ENCODE results near the gene VSNL1. TPM values are rescaled to one million over a fixed set of nuclear protein-coding genes. Genes with fewer than 3 reads are reported as not detected.

VSNL1 gene
- total RNA-seq, 1 donor from 2014 or later: 15.8 TPM

DNA sequence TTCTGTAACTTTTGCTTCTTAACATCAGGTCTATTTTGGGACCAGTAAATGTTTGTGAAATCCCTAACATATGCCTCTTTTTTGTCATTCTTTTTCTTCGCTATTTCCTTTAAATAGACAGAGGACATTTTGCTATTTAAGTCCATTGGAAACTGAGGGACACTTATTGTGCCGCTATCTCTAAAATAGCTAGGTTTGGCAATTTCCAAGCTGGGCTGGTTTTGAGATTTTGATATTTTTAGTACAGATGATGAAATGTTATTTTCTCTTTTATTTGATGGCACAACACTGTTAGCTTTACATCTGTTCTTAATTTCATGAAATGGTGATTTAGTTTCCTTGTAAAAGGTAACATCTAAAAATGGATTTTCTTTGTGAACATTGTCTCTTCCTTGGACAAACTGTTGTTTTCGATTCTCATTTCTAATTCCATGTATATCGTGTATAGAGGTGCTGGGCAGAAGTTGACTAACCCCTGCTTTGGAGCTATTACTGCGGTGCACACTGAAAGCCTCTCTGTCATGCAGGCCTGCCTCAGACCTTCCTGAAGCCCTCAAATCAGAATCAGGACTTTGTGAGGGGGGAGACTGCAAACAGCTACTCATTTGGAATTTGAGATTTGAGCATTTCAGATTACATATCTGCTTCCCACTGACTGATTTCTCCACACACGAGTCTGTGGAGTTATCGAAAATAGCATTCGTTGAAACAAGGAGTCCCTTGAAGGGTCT lies 22.9 kb upstream of the VSNL1 start:
- H3K4me1 ChIP-seq: peaks cover 8% of the 10 kb centered on the region
- H3K9me3 ChIP-seq (replicated peaks): no peaks in the 10 kb centered on the region
- H3K27ac ChIP-seq (replicated peaks): peak overlapping the region; percentile 89
- H3K4me3 ChIP-seq: peak overlapping the region; percentile 60
- no peak for DNase-seq
- TF ChIP-seq, protein P1, sequence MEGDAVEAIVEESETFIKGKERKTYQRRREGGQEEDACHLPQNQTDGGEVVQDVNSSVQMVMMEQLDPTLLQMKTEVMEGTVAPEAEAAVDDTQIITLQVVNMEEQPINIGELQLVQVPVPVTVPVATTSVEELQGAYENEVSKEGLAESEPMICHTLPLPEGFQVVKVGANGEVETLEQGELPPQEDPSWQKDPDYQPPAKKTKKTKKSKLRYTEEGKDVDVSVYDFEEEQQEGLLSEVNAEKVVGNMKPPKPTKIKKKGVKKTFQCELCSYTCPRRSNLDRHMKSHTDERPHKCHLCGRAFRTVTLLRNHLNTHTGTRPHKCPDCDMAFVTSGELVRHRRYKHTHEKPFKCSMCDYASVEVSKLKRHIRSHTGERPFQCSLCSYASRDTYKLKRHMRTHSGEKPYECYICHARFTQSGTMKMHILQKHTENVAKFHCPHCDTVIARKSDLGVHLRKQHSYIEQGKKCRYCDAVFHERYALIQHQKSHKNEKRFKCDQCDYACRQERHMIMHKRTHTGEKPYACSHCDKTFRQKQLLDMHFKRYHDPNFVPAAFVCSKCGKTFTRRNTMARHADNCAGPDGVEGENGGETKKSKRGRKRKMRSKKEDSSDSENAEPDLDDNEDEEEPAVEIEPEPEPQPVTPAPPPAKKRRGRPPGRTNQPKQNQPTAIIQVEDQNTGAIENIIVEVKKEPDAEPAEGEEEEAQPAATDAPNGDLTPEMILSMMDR (IDR thresholded peaks at IDR 0.05; ENCODE audit: borderline replicate concordance): no peak
- intact Hi-C loops (cut with micrococcal nuclease): no loop called here
- peaks cover 10% of the 10 kb centered on the region for H3K27me3 ChIP-seq (ENCODE audit: low read depth)
- H3K36me3 ChIP-seq: no peaks in the 10 kb centered on the region

DNA sequence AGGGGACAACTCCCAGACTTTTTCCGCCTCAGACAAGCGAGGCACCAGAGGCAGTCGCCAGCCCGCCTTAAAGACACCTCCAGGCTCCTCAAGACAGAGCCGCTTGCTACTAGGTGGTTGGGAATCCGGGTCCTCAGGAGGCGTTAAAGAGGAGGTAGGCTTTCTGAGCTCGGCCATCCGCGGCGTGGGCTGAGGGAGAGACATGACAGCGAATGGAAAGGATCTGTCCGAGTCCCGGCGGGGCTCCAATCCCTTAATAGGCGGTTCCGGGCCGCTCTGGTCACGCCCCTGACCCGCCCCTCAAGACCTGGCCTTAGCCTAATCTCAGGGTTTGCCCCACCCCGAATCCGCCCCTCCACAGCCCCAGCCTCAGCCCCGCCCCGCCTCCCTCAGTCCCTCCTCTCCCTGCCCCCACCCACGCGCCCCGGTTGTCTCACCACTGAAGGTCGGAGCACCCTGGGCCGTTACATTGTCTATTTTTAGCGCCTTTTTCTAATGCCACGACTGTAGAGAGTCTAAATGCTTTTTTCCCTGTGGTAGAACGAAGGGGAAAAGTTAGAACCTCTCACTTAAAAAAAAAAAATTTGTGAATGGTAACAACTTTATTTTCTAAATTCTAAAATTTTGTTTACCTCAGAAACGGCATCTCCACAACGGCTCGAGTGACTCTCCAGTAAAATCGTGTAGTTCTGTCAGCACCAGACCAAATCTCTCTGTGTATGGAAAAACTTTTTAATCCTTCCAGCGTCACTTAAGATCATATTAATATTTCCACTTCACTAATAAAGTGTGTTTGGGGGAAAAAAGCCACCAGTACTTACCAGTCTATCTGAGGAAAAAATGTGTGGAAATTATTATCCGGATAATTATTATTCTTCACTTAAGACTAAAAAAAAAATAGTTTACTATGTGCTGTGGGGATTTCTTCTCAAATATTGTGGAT lies 22.0 kb upstream of the VSNL1 start, which contains the start of gene RAD51AP2:
RAD51AP2 (minus strand) TSS at position 229 of the 943 bp plus-strand sequence; CDS start at position 204, 25 bp downstream.
- Histone ChIP-seq H3K9me3 (replicated peaks) (no peaks in the 10 kb centered on the region), H3K27ac (replicated peaks) (peak within 1 kb of the TSS; percentile 89), H3K36me3 (no peaks in the 10 kb centered on the region), H3K27me3 (ENCODE audit: low read depth) (peaks cover 10% of the 10 kb centered on the region), H3K4me3 (peak within 1 kb of the TSS; percentile 60), H3K4me1 (peaks cover 8% of the 10 kb centered on the region)
- intact Hi-C loops (cut with micrococcal nuclease): no loop called here
- peak; percentile 89 for DNase-seq
- TF ChIP-seq, protein P1 (IDR thresholded peaks at IDR 0.05; ENCODE audit: borderline replicate concordance): no peak

DNA sequence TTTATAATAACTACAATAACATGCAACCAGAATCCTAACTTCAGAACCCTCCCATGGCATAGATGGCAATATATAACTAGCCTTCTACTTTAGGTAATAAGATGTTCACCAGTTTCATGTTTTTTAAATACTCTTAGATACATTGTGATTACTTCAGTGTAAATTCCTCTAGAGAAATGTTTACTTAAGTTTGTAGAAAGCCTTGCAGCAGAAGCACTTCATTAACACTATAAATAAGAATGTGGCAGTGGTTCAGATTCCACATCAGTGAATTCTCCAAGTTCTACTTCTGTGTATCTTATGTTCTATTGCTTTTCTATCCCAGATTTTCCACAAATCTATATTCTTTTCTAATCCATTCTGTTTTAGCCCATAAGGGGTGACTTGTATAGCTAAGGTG lies 21.0 kb upstream of the VSNL1 start:
- no peaks in the 10 kb centered on the region for H3K36me3 ChIP-seq
- H3K27ac ChIP-seq (replicated peaks): no peak overlapping the region
- intact Hi-C loops (cut with micrococcal nuclease): no loop called here
- H3K4me3 ChIP-seq: no peak overlapping the region
- DNase-seq: no peak
- peaks cover 8% of the 10 kb centered on the region for H3K4me1 ChIP-seq
- H3K27me3 ChIP-seq (ENCODE audit: low read depth): peaks cover 10% of the 10 kb centered on the region
- TF ChIP-seq, protein P1 (IDR thresholded peaks at IDR 0.05; ENCODE audit: borderline replicate concordance): no peak
- no peaks in the 10 kb centered on the region for H3K9me3 ChIP-seq (replicated peaks)

DNA sequence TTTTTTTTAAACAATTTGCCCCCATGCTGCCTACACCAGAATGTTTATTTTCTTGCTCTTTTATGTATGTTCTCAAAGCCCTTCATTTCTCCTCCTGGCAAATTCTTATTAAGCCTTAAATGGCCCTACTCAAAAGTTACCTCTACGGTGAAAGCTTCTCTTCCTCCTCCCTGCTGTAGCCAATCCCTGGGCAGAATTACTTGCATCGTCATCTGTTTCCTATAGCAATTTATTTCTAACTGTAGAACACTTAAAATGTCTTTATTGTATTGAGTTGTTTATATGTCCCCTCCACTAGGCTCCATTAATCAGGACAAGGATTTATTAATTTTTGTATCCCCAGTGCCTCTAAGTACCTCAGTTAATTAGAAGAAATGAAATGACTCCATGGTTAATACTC lies 19.7 kb upstream of the VSNL1 start:
- Histone ChIP-seq H3K4me1 (peaks cover 8% of the 10 kb centered on the region), H3K9me3 (replicated peaks) (no peaks in the 10 kb centered on the region), H3K36me3 (no peaks in the 10 kb centered on the region), H3K27ac (replicated peaks) (no peak overlapping the region), H3K27me3 (ENCODE audit: low read depth) (peaks cover 10% of the 10 kb centered on the region), H3K4me3 (no peak overlapping the region)
- no peak for DNase-seq
- intact Hi-C loops (cut with micrococcal nuclease): no loop called here
- TF ChIP-seq, protein P1 (IDR thresholded peaks at IDR 0.05; ENCODE audit: borderline replicate concordance): no peak

DNA sequence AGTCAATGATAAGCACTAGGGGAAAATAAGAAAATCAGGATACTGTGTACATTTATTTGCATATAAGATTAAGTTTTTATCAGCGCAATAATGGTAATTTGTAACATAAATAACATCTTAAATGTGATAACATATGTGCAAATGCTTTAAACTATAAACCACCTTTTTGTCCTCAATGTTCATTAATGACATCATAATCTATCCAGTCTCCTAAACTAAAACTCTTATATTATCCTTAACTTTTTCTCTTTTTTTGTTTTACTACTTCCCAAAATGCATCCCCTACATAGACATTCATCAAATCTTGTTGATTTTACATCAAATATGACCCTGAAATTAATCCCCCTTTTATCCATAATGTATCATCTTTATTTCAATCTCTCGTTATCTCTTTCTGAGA lies 18.9 kb upstream of the VSNL1 start:
- no peaks in the 10 kb centered on the region for H3K36me3 ChIP-seq
- no peaks in the 10 kb centered on the region for H3K9me3 ChIP-seq (replicated peaks)
- DNase-seq: no peak
- H3K4me1 ChIP-seq: peaks cover 8% of the 10 kb centered on the region
- H3K4me3 ChIP-seq: no peak overlapping the region
- peaks cover 10% of the 10 kb centered on the region for H3K27me3 ChIP-seq (ENCODE audit: low read depth)
- intact Hi-C loops (cut with micrococcal nuclease): no loop called here
- H3K27ac ChIP-seq (replicated peaks): no peak overlapping the region
- TF ChIP-seq, protein P1 (IDR thresholded peaks at IDR 0.05; ENCODE audit: borderline replicate concordance): no peak
